ENCODE data around the gene PTRHD1.

DNA sequence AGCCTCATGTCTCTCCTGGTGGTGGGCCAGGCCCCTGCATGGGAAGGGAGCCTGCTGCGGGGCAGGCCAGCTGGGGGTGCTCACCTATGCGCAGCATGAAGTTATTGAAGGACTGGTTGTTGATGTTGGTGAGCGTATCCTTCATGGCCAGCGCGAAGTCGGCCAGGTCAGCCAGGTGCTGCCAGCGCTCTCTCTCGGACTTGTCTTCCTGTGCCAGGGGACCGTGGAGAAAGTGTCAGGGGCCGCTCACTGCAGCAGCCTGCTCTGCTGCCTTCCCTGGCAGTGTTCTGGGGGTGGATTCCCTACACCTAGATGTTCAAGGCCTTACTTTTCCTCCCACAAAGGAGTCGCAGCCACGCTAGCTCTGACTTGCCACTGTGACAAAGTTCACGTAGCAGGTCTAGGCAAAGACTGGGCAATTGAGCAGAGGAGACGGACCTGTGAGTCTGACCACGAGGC, 28.3 kb upstream of the PTRHD1 start:
- TF ChIP-seq CTCF (IDR thresholded peaks at IDR 0.05; ENCODE audit: low read depth, low read length) (no peak), MYC (IDR thresholded peaks at IDR 0.05; ENCODE audit: low read depth, low read length) (no peak), POLR2A (IDR thresholded peaks at IDR 0.05; ENCODE audit: extremely low read depth, insufficient read length) (no peak), MAX (IDR thresholded peaks at IDR 0.05; ENCODE audit: low read depth, low read length) (no peak)
